Measurements from ENCODE around the gene BUD13. TPM values are rescaled to one million over a fixed set of nuclear protein-coding genes. Genes with fewer than 3 reads are reported as not detected.

Gene BUD13
- total and polyA plus RNA-seq, 10 of the 15 experiments (the other 5 are each of a cell fraction or from before 2014, with no cell fraction given): 10.9 to 36.5 (median 24.7) TPM

DNA sequence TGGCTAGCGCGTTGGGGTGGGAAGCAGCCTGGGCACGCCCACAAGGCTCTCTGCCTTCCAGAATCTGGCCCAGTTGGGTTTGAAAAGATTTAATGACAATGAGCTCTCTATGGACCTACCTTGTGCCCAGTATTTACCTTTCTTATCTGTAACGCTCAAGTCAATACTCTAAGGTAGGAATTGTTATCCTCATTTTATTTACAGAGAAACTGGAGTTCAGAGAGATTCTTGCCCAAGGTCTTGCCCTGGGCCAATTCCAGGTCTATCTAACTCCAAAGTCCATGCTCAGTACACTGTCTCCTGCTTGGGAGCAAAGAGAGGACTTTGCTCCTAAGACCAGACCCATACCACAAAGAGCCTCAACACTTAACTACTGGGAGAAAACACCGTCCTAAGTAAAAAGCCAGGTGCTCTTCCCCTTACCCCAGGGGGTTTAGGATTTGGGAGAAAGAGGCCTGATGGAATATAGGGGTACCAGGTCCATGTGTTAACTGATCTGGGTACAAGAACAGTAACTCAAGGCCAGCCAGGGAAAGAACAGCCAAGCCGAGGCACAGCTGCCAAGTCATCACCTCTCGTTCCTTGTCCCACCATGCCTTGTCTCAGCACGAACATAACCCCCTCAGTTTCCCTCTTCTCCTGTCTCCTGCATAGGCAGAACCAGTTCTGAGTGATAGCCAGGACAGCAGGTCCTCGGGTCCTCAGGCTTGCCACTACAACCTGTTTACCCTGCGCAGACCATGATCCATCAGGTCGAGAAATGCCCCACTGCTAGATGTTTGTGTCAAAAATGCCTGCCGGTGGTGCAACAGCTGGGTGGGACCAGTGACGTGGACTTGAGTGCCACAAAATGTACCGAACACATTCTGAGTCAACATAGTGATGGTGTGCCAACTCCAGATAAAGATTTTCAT, 35.7 kb upstream of the BUD13 start:
- no peak overlapping the region for H3K27ac ChIP-seq (ENCODE audit: control insufficient read depth, insufficient read depth)
- no peak for ATAC-seq
- H3K79me2 ChIP-seq (ENCODE audit: control insufficient read depth, insufficient read depth, low read length): no peaks in the 10 kb centered on the region
- ChIA-PET POLR2A (interaction anchor here (0.5 to 0.6 kb wide), 2 partner anchors 427 to 1711 kb away, joined by 3 read pairs; no protein-coding TSS in a partner anchor), SMC1A (ENCODE audit: uncharacterized antibody, unreplicated experiment) (no interaction called here), RAD21 (ENCODE audit: unreplicated experiment) (no interaction called here), CTCF (interaction anchor here (1.6 kb wide), 1 partner anchor 27 kb away, joined by 5 read pairs; no protein-coding TSS in a partner anchor)
- no peaks in the 10 kb centered on the region for H3K4me1 ChIP-seq (ENCODE audit: control insufficient read depth, insufficient read depth, low read length)
- no peak for TF ChIP-seq ZZZ3 (IDR thresholded peaks at IDR 0.05; ENCODE audit: control insufficient read depth, insufficient read length, low read depth)
- no peak overlapping the region for H3K9ac ChIP-seq (ENCODE audit: control insufficient read depth, insufficient read depth, low read length)
- no peaks in the 10 kb centered on the region for H3K27me3 ChIP-seq (replicated peaks in 1 of 2; ENCODE audit: control insufficient read depth in 2 of 2, insufficient read depth in 2 of 2, low read length in 1 of 2)
- WGBS (ENCODE audit: insufficient coverage, insufficient replicate concordance, low lambda C conversion rate, missing lambda C conversion rate): 51% methylated on average over 14 of the region's 14 CpGs
- intact Hi-C loops (cut with micrococcal nuclease; ENCODE audit: unreplicated experiment) (no loop called here), in situ Hi-C loops (cut with MboI) (no loop called here)
- no peaks in the 10 kb centered on the region for H3K36me3 ChIP-seq (ENCODE audit: control insufficient read depth in 2 of 2, insufficient read depth in 2 of 2, low read length in 1 of 2)
- no peak overlapping the region for H2AFZ ChIP-seq (ENCODE audit: control insufficient read depth, low read depth, low read length)
- no TSS peak for BruUV-seq (replicated peaks)
- DNase-seq (ENCODE audit: low read depth, low spot score): no peak
- no peaks in the 10 kb centered on the region for H3K9me3 ChIP-seq (replicated peaks; ENCODE audit: control insufficient read depth, insufficient read depth, low read length)
- FAIRE-seq: no peak
- no peak overlapping the region for H3K4me2 ChIP-seq (ENCODE audit: control insufficient read depth, insufficient read depth)
- H3K4me3 ChIP-seq: no peak overlapping the region
- H4K20me1 ChIP-seq (ENCODE audit: control insufficient read depth, insufficient read depth): no peaks in the 10 kb centered on the region

DNA sequence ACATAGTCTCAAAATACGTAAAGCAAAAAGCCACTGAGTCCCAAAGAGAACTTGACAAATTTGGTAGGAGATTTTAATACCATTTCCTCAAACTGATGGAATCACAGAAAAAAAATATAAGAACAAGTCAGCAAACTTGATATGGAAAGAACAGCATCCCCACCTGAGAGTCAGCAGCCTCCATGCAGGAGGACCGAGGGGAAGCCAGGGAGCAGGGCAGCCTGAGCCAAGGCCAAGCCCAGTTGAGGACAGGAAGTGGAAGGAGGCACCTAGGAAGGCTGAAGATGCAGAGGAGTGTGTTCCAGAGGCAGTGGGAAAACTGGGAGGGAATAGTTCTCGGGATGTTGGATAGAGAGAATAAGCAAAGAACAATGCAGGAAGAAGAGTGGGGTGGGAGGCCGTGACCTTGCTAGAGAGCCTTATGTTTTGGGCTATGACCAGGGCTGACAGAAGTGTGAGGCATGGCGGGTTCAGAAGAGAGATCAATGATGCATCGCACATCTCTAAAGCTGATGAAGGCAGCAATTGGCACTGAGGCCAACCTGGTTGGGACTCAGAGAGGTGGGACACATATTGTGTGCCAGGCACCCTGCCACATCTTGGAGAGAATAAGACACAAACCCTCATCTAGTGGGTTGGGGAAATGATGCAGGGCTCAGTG, 34.9 kb upstream of the BUD13 start:
- no peaks in the 10 kb centered on the region for H3K4me1 ChIP-seq (ENCODE audit: control insufficient read depth, insufficient read depth, low read length)
- no peaks in the 10 kb centered on the region for H3K36me3 ChIP-seq (ENCODE audit: control insufficient read depth in 2 of 2, insufficient read depth in 2 of 2, low read length in 1 of 2)
- FAIRE-seq: no peak
- no peak overlapping the region for H3K9ac ChIP-seq (ENCODE audit: control insufficient read depth, insufficient read depth, low read length)
- intact Hi-C loops (cut with micrococcal nuclease; ENCODE audit: unreplicated experiment) (no loop called here), in situ Hi-C loops (cut with MboI) (no loop called here)
- no peak for DNase-seq (ENCODE audit: low read depth, low spot score)
- CTCF ChIA-PET: interaction anchor here (1.0 kb wide), 1 partner anchor 17 kb away, joined by 4 read pairs; the partner anchor contains the start of gene APOA5
- no peaks in the 10 kb centered on the region for H3K9me3 ChIP-seq (replicated peaks; ENCODE audit: control insufficient read depth, insufficient read depth, low read length)
- SMC1A ChIA-PET (ENCODE audit: uncharacterized antibody, unreplicated experiment): no interaction called here
- WGBS (ENCODE audit: insufficient coverage, insufficient replicate concordance, low lambda C conversion rate, missing lambda C conversion rate): 59% methylated on average over 6 of the region's 6 CpGs
- POLR2A ChIA-PET: no interaction called here
- H2AFZ ChIP-seq (ENCODE audit: control insufficient read depth, low read depth, low read length): no peak overlapping the region
- H4K20me1 ChIP-seq (ENCODE audit: control insufficient read depth, insufficient read depth): no peaks in the 10 kb centered on the region
- no peak overlapping the region for H3K27ac ChIP-seq (ENCODE audit: control insufficient read depth, insufficient read depth)
- H3K4me3 ChIP-seq: no peak overlapping the region
- no peak for ATAC-seq
- H3K4me2 ChIP-seq (ENCODE audit: control insufficient read depth, insufficient read depth): no peak overlapping the region
- H3K79me2 ChIP-seq (ENCODE audit: control insufficient read depth, insufficient read depth, low read length): no peaks in the 10 kb centered on the region
- RAD21 ChIA-PET (ENCODE audit: unreplicated experiment): no interaction called here
- no TSS peak for BruUV-seq (replicated peaks)
- TF ChIP-seq ZNF217 (IDR thresholded peaks at IDR 0.05) (no peak), CBX3 (IDR thresholded peaks at IDR 0.05; ENCODE audit: borderline replicate concordance, low read depth) (no peak), RUNX3 (IDR thresholded peaks at IDR 0.05; ENCODE audit: low read length) (no peak), CREM (IDR thresholded peaks at IDR 0.05; ENCODE audit: low read depth) (no peak), BCL11A (IDR thresholded peaks at IDR 0.05; ENCODE audit: low read depth, low read length) (no peak), MEF2A (IDR thresholded peaks at IDR 0.05; ENCODE audit: insufficient read depth, low read depth, low read length) (no peak), STAT1 (conservative IDR thresholded peaks at IDR 0.05) (no peak), NR2C2 (IDR thresholded peaks at IDR 0.05; ENCODE audit: borderline replicate concordance, control insufficient read depth, insufficient read length, low read depth) (no peak)
- TF ChIP-seq, protein P1, sequence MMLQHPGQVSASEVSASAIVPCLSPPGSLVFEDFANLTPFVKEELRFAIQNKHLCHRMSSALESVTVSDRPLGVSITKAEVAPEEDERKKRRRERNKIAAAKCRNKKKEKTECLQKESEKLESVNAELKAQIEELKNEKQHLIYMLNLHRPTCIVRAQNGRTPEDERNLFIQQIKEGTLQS (IDR thresholded peaks at IDR 0.05; ENCODE audit: borderline replicate concordance, extremely low read depth, low read depth, low read length): no peak
- H3K27me3 ChIP-seq (replicated peaks in 1 of 2; ENCODE audit: control insufficient read depth in 2 of 2, insufficient read depth in 2 of 2, low read length in 1 of 2): no peaks in the 10 kb centered on the region; a peak in 1 of 4 replicates
